Measurements from ENCODE around the gene GREB1.
"Not testable (repeated sequence)": the region's sequence is repeated elsewhere in the genome, so short reads cannot be mapped to it uniquely, and the experiment has no call there.

The GREB1 gene

DNA sequence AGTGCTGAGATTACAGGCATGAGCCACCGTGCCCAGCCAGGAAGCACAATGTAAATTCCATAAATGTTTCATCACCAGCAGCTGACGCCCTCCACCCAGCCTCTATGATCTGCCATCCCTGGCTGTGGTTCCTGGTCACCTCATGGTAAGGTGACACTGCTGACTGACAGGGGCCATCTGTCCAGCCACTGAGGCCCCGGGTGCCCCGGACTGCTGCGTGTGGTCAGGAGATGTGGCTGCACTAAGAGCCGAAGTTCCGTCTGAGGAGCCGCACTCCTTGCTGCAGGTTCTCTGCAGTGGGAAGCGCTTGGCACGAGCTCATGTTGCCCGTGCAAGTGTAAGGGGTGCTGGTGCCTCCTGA is 125.2 kb downstream of the GREB1 start:
- no peak for DNase-seq

DNA sequence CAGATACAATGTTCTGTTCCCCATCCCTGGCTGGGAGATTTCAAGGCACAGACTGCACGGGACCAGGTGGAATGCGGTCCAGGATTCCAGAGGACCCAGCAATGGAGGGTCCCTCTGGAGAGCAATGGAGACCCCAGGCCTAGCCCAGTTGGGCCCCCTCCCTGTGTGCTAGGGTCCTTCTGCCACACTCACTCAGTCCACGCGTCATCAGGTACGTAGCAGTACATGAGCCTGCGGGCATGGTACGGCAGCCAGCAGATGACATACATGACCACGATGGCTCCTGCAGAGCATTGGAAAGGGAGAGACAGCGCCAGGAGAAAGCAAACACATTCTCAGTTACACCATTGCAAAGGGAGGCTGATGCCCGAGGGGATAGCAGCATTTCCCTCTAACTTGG is 126.0 kb downstream of the GREB1 start:
- no peak for DNase-seq

DNA sequence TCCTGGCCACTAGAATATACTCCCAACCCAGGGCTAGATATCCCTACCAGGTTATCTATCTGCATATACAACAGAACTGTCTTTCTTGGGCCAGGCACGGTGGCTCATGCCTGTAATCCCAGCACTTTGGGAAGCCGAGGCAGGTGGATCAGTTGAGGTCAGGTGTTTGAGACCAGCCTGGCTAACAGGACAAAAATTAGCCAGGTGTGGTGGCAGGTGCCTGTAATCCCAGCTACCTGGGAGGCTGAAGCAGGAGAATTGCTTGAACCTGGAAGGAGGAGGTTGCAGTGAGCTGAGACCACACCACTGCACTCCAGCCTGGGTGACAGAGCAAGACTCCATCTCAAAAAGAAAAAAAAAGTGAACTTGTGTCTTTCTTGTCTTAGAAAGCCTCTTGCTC is 126.6 kb downstream of the GREB1 start:
- DNase-seq, result not testable (repeated sequence)

DNA sequence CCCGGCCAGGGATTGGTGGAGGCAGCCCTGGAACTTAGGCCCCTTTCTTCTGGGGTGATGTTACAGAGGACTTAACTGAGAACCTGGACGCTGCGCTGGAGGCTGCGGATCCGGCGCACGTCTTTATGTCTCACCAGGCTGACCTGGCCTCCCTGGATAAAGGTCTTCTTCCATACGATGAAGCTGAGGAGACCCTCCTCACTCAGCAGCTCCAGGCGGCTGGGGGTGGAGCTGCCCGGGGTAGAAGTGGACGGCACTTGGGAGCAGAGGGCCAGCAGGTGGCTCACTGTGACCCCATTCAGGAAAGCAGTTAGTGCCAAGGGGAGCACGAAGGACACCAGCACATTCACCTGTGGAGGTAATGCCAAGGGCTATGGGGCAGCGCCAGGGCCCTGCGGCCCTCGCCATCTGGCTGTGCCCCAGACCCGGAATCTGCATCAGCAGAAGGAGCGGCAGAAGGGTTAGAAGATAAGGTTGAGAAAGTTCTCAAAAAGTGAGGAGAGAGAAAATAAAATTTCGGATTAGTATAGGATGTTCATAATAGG is 128.1 kb downstream of the GREB1 start:
- DNase-seq, result no peak

DNA sequence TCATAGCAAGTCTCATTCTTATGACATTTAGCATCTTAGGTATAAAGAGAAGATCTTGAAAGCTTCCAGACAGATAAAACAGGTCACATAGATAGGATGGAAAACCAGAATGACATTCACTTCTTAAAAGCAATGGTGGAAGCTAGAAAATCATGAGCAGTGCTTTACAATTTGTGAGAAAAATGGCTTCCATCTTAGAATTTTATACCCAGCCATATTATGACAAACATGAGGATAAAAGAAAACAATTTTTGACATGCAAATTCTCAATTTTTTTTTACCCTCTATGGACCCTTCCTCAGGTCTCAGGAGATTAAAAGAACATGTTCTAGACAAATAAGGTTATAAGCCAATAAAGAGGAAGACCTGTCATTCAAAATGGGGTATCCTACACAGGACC is 129.0 kb downstream of the GREB1 start:
- no peak for DNase-seq

DNA sequence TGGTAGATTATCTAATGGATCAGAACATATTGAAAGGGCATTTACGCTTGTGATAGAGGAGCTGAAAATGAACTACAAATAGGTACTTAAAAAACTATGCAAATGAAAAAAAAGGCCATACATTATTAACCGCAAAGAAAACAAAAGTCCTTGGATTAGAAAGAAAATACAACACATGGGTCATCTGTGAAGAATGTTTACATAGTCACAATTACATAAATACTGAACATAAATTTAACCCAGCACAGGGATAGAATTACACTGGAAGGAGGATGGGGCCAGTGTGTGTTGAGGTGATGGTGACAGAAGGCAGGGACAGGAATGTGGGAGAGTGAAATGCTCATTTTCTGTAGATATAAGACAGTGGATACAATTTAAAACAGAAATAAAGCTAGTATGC is 129.6 kb downstream of the GREB1 start:
- DNase-seq, result no peak

DNA sequence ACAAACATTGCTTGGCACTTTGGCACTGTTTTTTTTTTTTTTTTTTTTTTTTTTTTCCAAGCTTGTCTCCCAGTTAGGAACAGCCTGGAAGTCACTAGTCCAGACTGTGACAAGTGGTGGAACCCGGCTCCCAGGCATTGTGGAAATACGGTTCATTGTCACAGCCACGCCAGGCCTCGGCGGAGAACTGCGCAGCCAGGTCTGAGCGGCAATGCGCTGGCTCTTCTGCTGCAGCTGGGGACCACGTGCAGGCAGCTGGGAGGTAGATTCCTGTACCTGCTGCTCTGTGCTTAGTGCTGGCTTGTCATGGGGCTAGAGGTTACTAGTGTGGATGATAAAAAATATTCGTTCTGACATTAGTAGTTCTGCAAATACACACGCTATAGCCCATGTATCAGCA is 131.2 kb downstream of the GREB1 start:
- DNase-seq, result no peak

DNA sequence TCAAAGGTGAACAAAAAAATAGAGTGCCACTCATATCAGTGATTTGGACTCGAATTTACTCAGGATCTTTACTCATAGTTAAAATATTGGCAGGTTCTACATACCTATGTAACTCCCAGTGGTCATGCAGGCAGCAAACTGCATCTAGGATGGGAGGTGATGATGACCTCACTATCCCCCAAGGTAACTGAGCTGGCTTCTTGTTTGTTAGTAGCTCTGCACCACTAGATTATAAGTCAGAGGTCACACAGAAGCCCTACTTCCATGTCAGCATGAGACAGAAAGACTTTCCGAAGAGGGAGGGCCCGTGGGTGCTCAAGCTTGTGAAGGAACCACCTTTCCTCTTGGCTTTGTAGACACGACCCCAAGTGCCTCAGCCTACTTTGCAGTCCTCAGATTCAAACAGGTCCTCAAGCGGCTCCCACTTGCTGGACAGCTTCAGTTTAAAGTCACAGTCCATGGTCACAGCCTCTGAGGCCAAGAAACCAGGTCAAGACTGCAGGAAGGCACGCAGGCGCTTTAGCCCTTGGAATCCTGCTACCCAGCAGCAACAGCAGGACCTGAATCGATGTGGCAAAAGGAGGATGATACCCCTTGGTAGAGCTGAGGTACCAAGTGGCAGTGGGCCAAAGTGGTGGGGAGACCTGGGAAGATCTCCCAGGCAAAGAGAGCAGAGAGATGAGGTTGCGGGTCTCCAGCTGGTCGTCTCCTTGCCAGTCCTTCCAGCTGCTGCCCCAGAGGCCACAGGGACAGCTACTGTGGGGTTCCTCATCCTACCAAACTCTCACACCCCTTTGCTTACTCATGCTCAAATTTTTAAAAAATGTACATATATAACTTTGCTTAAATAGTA is 131.9 kb downstream of the GREB1 start:
- DNase-seq, result no peak

DNA sequence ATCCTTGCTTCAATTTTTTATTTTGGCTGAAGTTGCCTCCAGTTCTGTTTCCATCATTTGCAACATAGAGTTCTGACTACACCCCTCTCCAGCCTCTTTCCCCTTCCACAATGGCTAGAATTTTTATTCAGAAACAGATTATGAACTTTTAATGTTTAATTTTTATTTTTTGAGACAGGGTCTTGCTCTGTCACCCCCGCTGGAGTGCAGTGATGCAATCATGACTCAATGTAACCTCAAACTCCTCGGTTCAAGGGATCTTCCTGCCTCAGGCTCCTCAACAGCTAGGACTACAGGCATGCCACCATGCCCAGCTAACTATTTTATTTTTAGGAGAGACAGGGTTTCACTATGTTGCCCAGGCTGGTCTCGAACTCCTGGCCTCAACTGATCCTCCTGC is 133.3 kb downstream of the GREB1 start:
- no peak for DNase-seq

DNA sequence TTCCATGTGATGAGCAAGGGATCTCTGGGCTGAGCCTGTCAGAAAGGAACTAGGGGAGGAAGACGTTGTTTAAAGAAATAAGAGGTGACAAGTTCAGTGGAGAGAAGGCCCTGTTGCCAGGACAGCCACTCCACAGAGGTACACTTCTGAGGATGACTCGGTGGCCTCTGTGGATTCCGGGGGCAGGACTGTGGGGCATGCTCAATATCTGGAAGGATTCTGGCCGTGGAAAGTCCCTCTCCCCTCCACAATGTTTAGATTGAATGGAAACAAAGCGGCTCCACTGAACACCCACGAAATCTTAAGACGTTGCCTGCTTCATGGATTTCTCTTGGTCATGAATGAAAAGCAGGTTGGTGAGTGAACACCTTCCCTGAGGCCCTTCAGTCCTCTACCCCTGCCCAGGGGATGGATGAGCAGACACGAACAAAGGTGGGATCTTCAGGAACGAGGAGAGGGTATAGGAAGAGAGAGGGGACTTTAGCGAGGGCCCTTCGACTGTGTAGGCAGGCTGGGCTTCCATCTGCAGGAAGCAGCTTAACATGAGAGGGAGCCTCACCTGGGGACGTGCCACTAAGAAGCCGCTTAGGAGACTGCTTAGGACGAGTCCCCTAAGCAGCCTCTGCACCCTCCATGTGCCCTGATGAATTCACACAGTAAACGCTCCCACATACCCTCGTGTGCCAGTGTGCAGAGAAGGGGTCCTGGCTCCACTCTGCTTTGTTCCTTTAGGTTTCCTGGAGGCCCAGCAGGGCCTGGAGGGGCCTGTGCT is 134.2 kb downstream of the GREB1 start:
- DNase-seq, result no peak

DNA sequence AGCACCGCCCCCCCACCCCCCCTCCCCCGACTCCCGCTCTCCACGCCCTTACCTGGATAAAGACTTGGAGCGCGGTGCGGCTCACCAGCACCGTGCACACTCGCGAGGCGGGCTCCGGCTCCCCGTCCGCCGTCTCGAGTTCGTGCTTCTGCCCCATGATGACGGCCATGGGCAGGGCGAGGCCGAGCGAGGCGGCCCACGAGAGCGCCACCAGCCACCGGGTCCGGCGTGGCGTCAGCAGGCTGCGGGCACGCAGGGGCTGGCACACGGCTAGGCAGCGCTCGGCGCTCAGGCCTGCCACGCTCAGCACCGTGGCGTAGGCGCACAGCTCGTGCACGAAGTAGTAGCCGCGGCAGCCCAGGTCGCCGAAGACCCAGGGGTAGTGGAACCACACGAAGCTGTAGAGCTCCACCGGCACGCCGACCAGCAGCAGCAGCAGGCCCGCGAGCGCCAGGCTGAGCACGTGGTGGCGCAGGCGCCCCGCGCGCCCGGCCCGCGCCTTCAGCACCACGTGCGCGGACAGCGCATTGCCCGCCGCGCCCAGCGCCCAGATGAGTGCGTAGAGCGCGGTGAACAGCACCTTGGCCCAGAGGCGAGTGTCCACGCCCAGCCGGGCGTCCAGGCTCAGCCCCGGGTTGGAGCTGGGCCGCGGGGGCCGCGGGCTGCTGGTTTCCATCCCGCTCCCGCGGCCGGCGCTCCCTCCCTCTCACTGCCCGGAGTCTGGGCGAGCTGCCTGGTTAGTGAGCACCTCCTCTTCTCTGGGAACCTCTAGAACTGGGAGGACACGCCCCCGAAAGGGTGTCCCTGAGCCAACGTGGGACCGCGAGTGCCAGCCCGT is 135.8 kb downstream of the GREB1 start, which contains the start of gene NTSR2:
Gene NTSR2 (minus strand): TSS at position 742 of the 838 bp plus-strand sequence. CDS start 66 bp downstream, at position 676.
- peak in 48 of 56 donors; percentile 26 to 84 (median 60) for DNase-seq

DNA sequence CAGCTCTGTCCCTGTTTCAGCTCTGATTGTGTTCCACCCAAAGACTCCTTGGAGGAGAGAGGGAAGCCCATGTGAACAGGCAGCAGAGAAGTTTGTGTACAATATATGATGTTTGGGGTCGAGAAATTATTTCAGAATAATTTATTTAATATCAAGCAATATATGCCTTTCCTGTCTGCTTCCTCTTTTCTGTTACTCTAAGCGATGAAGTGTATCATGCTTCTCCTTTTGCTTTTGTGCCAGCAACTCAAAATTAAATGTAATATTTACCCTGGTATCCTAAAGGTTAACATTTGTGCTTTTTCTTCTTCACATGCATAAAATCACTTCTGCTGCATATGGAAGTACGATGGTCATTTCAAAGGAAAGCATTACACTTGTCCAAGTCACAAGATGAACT is 138.6 kb downstream of the GREB1 start:
- no peak for DNase-seq

DNA sequence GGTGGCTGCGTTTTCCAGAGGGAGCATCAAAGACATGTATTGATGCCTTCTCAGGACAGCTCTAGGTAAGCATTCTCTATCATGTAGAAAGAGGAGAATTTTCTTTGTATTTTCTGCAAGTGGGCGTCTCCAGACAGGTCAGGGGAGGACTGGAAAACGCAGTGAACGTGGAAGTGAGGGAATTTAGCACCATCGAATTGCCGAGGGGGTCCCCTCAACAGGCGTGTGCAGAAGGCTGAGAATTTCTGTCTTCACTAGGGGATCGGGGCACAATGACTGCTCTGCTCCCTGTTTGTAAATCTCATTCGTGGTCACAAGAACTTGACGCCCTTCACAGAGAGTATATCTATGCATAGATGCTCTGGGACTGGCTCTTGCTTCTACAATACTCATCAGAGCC is 141.1 kb downstream of the GREB1 start:
- DNase-seq, result no peak

DNA sequence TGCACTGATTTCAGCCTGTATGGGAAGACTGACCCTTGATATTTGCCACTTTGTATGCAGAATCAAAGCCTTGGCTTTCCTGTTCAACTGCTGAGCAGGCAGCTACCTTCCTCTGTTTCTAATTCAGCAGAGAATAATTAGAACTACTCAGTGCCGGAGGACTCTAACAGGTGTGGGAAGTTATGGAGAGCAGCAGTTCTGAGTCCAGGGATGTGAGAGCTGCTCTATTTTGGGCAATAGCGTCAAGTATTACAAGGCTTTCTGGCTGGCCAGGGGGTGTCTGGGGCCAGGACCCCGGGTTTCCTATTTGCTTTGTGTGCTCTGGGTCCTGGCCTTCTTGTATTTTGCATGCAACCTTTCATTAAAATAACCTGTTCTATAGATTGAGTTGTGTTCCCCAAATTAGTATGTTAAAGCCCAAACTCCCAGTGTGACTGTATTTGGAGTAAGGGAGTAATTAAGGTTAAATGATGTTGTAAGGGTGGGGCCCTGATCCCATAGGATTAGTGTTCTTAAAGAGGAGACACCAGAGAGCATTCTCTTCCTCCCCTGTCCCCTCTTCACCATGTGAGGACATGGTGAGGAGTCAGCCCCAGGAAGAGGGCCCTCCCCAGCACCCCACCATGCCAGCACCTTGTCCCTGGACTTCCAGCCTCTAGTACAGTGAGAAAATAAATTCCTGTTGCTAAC is 141.7 kb downstream of the GREB1 start:
- DNase-seq, result no peak

DNA sequence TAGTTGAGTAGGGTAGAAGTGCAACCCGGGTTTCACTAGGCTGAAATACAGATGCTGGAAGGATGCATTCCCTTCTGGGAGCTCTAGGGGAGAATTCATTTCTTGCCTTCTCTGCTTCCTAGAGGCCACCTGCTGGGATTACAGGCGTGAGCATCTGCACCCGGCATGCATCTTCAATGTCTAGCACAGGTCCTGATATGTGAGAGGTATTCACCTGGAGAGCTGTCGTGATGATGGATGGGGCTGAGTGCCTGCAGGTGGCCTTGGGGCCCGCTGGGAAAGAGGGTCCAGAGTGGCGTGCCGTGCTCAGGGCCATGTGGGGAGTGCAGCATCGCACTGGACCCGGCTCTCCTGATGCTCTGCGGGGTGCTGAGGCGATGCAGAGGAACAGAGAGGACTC is 142.8 kb downstream of the GREB1 start:
- DNase-seq, result no peak

DNA sequence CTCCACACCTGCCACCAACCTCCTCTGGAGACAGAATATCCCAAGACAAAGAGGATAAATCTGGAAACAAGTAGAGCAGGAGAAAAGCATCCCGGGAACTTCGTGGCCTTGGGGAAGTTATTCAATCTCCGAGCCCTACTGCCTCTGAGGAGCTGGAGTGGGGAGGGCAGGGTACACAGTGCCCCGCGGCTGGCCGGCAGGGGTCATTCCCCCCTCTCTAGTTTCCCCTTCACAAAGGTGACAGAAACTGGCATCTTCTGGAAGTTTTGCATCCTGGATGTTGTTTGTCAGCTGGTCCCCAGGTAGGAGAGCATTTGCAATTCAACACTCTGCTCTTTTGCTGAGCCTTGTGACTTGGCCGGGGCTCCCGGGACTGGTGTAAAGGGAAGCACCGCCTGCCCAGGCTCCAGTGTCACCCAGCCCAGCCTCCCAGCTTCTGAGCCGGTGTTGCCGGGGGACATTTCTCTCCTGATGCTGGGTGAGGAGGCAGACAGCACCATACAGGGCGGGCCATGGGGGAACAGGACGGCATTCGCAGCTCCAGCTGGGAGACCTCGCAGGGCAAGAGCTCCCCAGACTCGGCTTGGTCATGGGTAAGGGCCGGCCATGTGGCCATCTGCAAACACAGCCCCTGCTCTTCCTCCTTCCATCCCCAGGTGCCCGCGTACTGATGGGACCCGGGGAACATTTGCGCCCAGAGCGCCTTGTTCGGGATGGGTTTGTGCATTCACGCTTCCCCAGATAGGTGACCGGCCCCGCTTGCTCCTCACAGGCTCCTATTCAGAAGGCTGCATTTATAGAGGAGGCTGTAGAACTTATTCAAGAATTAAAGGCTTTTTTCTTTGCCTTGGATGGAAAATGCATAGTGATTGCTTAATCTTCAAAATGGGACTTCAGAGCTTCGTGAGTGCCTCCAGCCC is 143.6 kb downstream of the GREB1 start:
- DNase-seq, result peak in 25 of 56 donors; percentile 9 to 70 (median 45)

DNA sequence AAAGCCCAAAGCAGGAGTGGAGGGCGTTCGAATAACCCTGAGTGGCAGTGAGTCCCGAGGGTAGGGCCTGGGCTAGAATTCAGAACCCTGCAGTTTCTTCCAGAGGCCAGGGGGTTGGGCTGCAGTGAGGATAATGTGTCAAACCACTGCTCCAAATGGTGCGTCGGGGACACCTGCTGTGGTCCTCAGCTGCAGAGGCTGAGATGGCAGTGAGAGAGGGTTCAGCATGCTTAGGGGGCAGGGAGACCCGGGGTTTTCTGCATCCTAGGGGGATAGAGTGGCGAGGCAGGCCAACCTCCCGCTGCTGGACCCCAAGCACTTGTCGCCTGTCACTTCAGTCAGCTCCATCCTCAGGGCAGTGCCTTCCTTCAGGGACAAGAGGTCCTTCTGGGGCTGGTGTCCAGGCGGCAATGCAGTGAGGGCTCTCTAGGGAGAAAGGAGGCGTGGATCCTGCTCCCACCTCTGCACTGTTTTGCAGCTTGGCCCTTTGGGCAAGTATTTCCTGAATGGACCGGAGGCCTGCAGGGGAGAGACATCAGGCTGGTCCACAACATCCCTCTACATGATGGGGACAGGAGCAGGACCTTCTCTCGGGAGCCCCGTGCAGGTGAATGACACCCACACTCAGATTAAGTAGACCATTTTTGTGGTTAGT is 144.6 kb downstream of the GREB1 start:
- peak in 1 of 56 donors; percentile 8 for DNase-seq

DNA sequence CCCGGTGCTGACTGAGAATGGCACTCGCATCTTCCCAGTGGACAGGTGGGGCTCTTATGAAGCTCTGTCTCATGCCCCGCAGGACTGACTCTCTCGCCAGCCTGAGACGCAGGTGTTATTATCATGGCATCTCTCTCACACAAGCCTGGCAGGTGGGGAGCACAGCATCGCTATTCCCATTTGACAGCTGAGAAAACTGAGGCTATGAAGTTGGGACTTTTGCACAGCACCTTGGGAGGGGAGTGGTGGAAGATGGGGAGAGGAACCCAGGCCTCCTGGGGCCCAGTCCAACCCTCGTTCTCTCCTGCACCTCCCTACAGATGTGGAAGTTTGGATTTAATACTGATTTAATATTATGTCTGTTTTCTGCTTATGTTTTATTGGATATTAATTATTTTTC is 145.2 kb downstream of the GREB1 start:
- no peak for DNase-seq
